Panc1 (cell line): Measurements from ENCODE around the gene FAM114A2.
A peak's percentile ranks its signal among the peaks of the same experiment; 100 is the strongest.
"Not testable (repeated sequence)": the region's sequence is repeated elsewhere in the genome, so short reads cannot be mapped to it uniquely, and the experiment has no call there.

Experiments used
- CTCF ChIP-seq: fragments of 450-650 bp; IDR thresholded peaks from 2 replicates; pipeline ENCODE4 v1.5.1; 2017; ENCODE audit warnings: mild to moderate bottlenecking
- POLR2AphosphoS5 ChIP-seq: IDR thresholded peaks from 2 replicates; pipeline ENCODE4 v1.6.1; 2012; ENCODE audit warnings: mild to moderate bottlenecking, low read depth, low read length, moderate library complexity
- TCF7L2 ChIP-seq: IDR thresholded peaks from 2 replicates; pipeline ENCODE4 v1.6.1; 2011; ENCODE audit warnings: mild to moderate bottlenecking, low read depth, low read length, inconsistent platforms
- TF ChIP-seq, protein P1 (sequence below), 2 experiments: IDR thresholded peaks; 2 replicates each; pipeline ENCODE4 v1.6.1; 2011 to 2012; ENCODE audit warnings: low read depth in 2 of 2, control low read depth in 1 of 2, low read length in 1 of 2, mild to moderate bottlenecking in 1 of 2, moderate library complexity in 1 of 2; ENCODE audit not compliant: insufficient read depth in 1 of 2

- TF ChIP-seq CTCF, POLR2AphosphoS5: not testable (repeated sequence)
- TF ChIP-seq, protein P1, sequence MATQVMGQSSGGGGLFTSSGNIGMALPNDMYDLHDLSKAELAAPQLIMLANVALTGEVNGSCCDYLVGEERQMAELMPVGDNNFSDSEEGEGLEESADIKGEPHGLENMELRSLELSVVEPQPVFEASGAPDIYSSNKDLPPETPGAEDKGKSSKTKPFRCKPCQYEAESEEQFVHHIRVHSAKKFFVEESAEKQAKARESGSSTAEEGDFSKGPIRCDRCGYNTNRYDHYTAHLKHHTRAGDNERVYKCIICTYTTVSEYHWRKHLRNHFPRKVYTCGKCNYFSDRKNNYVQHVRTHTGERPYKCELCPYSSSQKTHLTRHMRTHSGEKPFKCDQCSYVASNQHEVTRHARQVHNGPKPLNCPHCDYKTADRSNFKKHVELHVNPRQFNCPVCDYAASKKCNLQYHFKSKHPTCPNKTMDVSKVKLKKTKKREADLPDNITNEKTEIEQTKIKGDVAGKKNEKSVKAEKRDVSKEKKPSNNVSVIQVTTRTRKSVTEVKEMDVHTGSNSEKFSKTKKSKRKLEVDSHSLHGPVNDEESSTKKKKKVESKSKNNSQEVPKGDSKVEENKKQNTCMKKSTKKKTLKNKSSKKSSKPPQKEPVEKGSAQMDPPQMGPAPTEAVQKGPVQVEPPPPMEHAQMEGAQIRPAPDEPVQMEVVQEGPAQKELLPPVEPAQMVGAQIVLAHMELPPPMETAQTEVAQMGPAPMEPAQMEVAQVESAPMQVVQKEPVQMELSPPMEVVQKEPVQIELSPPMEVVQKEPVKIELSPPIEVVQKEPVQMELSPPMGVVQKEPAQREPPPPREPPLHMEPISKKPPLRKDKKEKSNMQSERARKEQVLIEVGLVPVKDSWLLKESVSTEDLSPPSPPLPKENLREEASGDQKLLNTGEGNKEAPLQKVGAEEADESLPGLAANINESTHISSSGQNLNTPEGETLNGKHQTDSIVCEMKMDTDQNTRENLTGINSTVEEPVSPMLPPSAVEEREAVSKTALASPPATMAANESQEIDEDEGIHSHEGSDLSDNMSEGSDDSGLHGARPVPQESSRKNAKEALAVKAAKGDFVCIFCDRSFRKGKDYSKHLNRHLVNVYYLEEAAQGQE (IDR thresholded peaks at IDR 0.05; ENCODE audit: insufficient read depth in 1 of 2, low read depth in 2 of 2, low read length in 1 of 2) = not testable (repeated sequence)
- TF ChIP-seq TCF7L2 = peak; percentile 45; the same call in 1 of the 2 replicates
Measured at GRCh38 chr5:154069854-154070253, 31.1 kb upstream of the FAM114A2 start.
